ENCODE measurements around the gene FOXP2.
"Not testable (repeated sequence)": the region's sequence is repeated elsewhere in the genome, so short reads cannot be mapped to it uniquely, and the experiment has no call there.

FOXP2 gene

DNA sequence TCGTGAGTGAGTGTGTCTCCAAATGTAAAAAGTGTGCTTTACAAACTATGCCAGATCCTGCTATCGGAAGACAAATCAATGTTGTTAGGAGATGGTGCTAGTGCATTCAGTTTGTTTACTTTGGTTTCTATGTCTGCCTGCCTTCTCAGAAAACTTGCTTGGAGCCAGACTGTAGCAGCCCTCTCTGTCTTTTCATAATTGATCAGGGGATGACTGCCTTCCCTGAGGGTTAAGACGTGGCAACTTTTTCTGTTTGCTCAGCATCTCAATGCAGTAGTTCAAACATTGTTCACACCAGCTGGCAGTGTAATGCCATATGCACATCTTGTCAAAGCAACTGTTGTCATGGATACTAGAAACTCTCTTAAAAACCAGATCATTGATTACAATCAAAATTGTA is 118.5 kb downstream of the FOXP2 start:
- Histone ChIP-seq H4K20me1 (ENCODE audit: insufficient read depth) (no peaks in the 10 kb centered on the region), H3K9ac (no peak overlapping the region), H3K79me2 (ENCODE audit: insufficient read depth, low read depth) (no peaks in the 10 kb centered on the region), H3K4me2 (no peak overlapping the region), H3K36me3 (ENCODE audit: insufficient read depth) (no peaks in the 10 kb centered on the region), H2AFZ (ENCODE audit: low read depth) (no peak overlapping the region), H3K4me1 (ENCODE audit: low read depth, poor library complexity, severe bottlenecking) (no peaks in the 10 kb centered on the region), H3K27me3 (ENCODE audit: insufficient read depth, low read depth) (no peaks in the 10 kb centered on the region), H3K4me3 (IDR thresholded peaks at IDR 0.05; ENCODE audit: insufficient read depth, low read depth, low read length) (no peak overlapping the region), H3K27ac (no peak overlapping the region)
- TF ChIP-seq, protein P1, sequence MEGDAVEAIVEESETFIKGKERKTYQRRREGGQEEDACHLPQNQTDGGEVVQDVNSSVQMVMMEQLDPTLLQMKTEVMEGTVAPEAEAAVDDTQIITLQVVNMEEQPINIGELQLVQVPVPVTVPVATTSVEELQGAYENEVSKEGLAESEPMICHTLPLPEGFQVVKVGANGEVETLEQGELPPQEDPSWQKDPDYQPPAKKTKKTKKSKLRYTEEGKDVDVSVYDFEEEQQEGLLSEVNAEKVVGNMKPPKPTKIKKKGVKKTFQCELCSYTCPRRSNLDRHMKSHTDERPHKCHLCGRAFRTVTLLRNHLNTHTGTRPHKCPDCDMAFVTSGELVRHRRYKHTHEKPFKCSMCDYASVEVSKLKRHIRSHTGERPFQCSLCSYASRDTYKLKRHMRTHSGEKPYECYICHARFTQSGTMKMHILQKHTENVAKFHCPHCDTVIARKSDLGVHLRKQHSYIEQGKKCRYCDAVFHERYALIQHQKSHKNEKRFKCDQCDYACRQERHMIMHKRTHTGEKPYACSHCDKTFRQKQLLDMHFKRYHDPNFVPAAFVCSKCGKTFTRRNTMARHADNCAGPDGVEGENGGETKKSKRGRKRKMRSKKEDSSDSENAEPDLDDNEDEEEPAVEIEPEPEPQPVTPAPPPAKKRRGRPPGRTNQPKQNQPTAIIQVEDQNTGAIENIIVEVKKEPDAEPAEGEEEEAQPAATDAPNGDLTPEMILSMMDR (conservative IDR thresholded peaks at IDR 0.05; ENCODE audit: low read depth, low read length) = no peak

DNA sequence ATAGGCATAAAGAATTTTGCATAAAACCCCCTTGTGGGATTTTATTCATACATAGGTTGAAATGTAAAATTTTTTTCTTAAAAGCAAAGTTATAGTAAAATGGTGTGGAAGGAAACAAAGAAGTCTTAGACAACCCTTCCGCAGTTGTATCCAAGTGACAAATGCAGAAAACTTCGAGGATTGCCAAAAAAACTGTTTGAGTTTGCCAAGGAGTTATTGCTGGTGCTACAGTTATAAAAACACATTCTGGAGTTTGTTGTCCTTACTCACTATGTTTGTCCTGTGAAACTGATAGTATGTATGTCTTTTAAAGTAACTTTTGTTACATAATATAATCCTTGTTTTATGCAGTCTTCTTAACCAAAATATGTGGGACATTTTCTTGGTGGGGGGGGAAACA is 120.3 kb downstream of the FOXP2 start:
- H3K79me2 ChIP-seq (ENCODE audit: insufficient read depth, low read depth) = no peaks in the 10 kb centered on the region
- no peaks in the 10 kb centered on the region for H3K36me3 ChIP-seq (ENCODE audit: insufficient read depth)
- no peak overlapping the region for H3K4me3 ChIP-seq (IDR thresholded peaks at IDR 0.05; ENCODE audit: insufficient read depth, low read depth, low read length)
- H3K9ac ChIP-seq = no peak overlapping the region
- H2AFZ ChIP-seq (ENCODE audit: low read depth) = no peak overlapping the region
- H4K20me1 ChIP-seq (ENCODE audit: insufficient read depth) = no peaks in the 10 kb centered on the region
- H3K4me2 ChIP-seq = no peak overlapping the region
- no peaks in the 10 kb centered on the region for H3K4me1 ChIP-seq (ENCODE audit: low read depth, poor library complexity, severe bottlenecking)
- H3K27ac ChIP-seq = no peak overlapping the region
- no peaks in the 10 kb centered on the region for H3K27me3 ChIP-seq (ENCODE audit: insufficient read depth, low read depth)
- TF ChIP-seq, protein P1 (conservative IDR thresholded peaks at IDR 0.05; ENCODE audit: low read depth, low read length) = no peak

GRCh38 chr7:114539575-114539974 is 125.0 kb downstream of the FOXP2 start:
- H3K27me3 ChIP-seq (ENCODE audit: insufficient read depth, low read depth) = no peaks in the 10 kb centered on the region
- H3K4me2 ChIP-seq = no peak overlapping the region
- no peaks in the 10 kb centered on the region for H3K4me1 ChIP-seq (ENCODE audit: low read depth, poor library complexity, severe bottlenecking)
- H3K36me3 ChIP-seq (ENCODE audit: insufficient read depth) = no peaks in the 10 kb centered on the region
- H3K4me3 ChIP-seq (IDR thresholded peaks at IDR 0.05; ENCODE audit: insufficient read depth, low read depth, low read length) = no peak overlapping the region
- no peaks in the 10 kb centered on the region for H3K79me2 ChIP-seq (ENCODE audit: insufficient read depth, low read depth)
- TF ChIP-seq, protein P1 (conservative IDR thresholded peaks at IDR 0.05; ENCODE audit: low read depth, low read length) = no peak
- no peak overlapping the region for H3K27ac ChIP-seq
- H4K20me1 ChIP-seq (ENCODE audit: insufficient read depth) = no peaks in the 10 kb centered on the region
- no peak overlapping the region for H2AFZ ChIP-seq (ENCODE audit: low read depth)
- no peak overlapping the region for H3K9ac ChIP-seq

DNA sequence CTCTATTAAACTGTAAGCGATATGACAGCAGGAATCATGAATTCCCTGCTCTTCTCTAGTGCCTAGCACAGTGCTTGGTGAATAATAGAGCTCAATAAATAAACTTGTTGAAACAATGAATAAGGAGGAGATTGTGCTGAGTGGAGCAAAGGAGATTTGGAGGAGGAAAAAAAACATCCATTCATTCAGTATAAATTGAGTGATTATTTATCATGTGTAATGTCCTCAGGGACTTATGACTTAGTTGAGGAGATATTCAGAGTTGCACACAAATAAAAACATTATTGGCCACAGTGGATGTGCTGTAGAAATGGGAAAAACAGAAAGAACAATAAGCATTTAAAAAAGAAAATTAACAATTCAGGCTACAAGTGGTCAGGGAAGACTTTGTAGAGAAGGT is 125.7 kb downstream of the FOXP2 start:
- Histone ChIP-seq H3K4me3 (IDR thresholded peaks at IDR 0.05; ENCODE audit: insufficient read depth, low read depth, low read length) (no peak overlapping the region), H4K20me1 (ENCODE audit: insufficient read depth) (no peaks in the 10 kb centered on the region), H3K27me3 (ENCODE audit: insufficient read depth, low read depth) (no peaks in the 10 kb centered on the region), H3K79me2 (ENCODE audit: insufficient read depth, low read depth) (no peaks in the 10 kb centered on the region), H3K27ac (no peak overlapping the region), H3K4me1 (ENCODE audit: low read depth, poor library complexity, severe bottlenecking) (no peaks in the 10 kb centered on the region), H3K4me2 (no peak overlapping the region), H3K36me3 (ENCODE audit: insufficient read depth) (no peaks in the 10 kb centered on the region), H3K9ac (no peak overlapping the region), H2AFZ (ENCODE audit: low read depth) (no peak overlapping the region)
- TF ChIP-seq, protein P1 (conservative IDR thresholded peaks at IDR 0.05; ENCODE audit: low read depth, low read length) = no peak

DNA sequence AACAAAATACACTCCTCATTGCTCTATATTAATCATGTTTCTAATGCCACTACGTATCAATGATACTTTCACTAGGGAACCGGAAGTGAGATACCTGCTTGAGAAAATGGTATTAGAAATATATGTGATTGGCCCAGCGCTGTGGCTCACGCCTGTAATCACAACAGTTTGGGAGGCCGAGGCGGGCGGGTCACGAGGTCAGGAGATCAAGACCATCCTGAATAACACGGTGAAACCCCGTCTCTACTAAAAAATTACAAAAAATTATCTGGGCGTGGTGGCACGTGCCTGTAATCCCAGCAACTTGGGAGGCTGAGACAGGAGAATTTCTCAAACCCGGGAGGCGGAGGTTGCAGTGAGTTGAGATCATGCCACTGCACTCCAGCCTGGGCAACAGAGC is 132.7 kb downstream of the FOXP2 start:
- not testable (repeated sequence) for H3K36me3 ChIP-seq (ENCODE audit: insufficient read depth); H3K79me2 ChIP-seq (ENCODE audit: insufficient read depth, low read depth); H4K20me1 ChIP-seq (ENCODE audit: insufficient read depth); H3K27ac ChIP-seq; H2AFZ ChIP-seq (ENCODE audit: low read depth); H3K27me3 ChIP-seq (ENCODE audit: insufficient read depth, low read depth); H3K4me2 ChIP-seq; H3K4me3 ChIP-seq (IDR thresholded peaks at IDR 0.05; ENCODE audit: insufficient read depth, low read depth, low read length); H3K9ac ChIP-seq
- peaks cover 20% of the 10 kb centered on the region for H3K4me1 ChIP-seq (ENCODE audit: low read depth, poor library complexity, severe bottlenecking)
